ENCODE measurements around the gene NFASC. TPM values are rescaled to one million over a fixed set of nuclear protein-coding genes. Genes with fewer than 3 reads are reported as not detected.

NFASC gene
- total and polyA plus RNA-seq, 9 of the 15 experiments (the other 6 are each of a cell fraction or from before 2014, with no cell fraction given): 0.03 to 0.16 (median 0.06) TPM; not detected in 6

DNA sequence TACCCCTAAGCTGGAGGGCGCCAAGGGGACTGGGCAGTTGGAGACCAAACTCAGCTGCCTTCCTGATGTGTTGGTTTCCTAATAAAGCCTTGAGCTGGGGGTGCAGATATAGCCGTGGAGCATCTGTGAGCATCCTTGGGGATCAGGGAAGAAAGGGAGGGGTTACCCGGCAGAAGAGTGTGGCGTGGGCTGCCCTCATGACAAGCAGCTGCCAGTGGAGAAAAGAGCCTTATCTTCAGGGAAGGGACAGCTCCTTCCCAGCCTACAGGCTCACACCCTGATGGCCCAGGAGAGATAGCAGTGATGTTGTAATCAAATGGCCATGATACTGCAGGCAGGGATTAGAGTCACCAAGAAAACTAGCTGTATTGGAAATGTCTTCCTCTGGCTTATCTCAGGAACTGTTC, 10.8 kb upstream of the NFASC start:
- H3K27ac ChIP-seq (ENCODE audit: extremely low read depth, low read depth, low read length): no peak overlapping the region
- peaks cover 2 to 27% of the 10 kb centered on the region in 2 experiments; a peak in 3 of 5 replicates for H3K27me3 ChIP-seq (ENCODE audit: control insufficient read depth in 2 of 2, insufficient read depth in 2 of 2, low read length in 2 of 2)
- no peaks in the 10 kb centered on the region for H3K9me3 ChIP-seq (replicated peaks; ENCODE audit: control insufficient read depth, insufficient read depth, low read depth, low read length)
- peak; percentile 84 for ATAC-seq
- H4K20me1 ChIP-seq (replicated peaks; ENCODE audit: control insufficient read depth, insufficient read depth, low read length): peaks cover 14% of the 10 kb centered on the region; the same call in 1 of the 2 replicates
- DNase-seq (ENCODE audit: extremely low read depth in 1 of 4, low spot score in 3 of 4): peak; percentile 65 to 70 (median 66)
- intact Hi-C loops (cut with micrococcal nuclease): no loop called here
- CTCF ChIA-PET (ENCODE audit: low intra/inter-chr PET ratio): no interaction called here
- H3K4me1 ChIP-seq (replicated peaks in 1 of 2; ENCODE audit: control insufficient read depth in 2 of 2, insufficient read depth in 2 of 2, low read length in 2 of 2): peaks cover 0 to 6% of the 10 kb centered on the region in 2 experiments; a peak in 3 of 5 replicates
- no peak overlapping the region for H3K9ac ChIP-seq (ENCODE audit: insufficient read depth in 1 of 2, low read depth in 2 of 2, low read length in 2 of 2)
- 2% methylated on average over 4 of the region's 4 CpGs for WGBS (ENCODE audit: insufficient coverage, low coverage, missing lambda C conversion rate)
- BruUV-seq (replicated peaks): no TSS peak
- H3K79me2 ChIP-seq (ENCODE audit: control insufficient read depth, insufficient read depth, low read length): no peaks in the 10 kb centered on the region
- POLR2A ChIA-PET: interaction anchor here (0.7 to 1.5 kb wide), 3 partner anchors 15 to 78 kb away, joined by 3 to 4 read pairs (median 3); no protein-coding TSS in a partner anchor
- H3K4me3 ChIP-seq: no peak overlapping the region
- FAIRE-seq: peak; percentile 86
- no peak overlapping the region for H2AFZ ChIP-seq (ENCODE audit: low read depth, low read length)
- in situ Hi-C loops (cut with MboI): no loop called here
- H3K36me3 ChIP-seq (ENCODE audit: control insufficient read depth, insufficient read depth, low read length): no peaks in the 10 kb centered on the region
- no peaks in the 10 kb centered on the region for H3K9me1 ChIP-seq (ENCODE audit: control insufficient read depth, insufficient read depth, low read length)
- H3K4me2 ChIP-seq (ENCODE audit: insufficient read depth, low read length): no peak overlapping the region
- TF ChIP-seq TAL1 (IDR thresholded peaks at IDR 0.05) (peak; percentile 70), PML (IDR thresholded peaks at IDR 0.05; ENCODE audit: low read length) (peak; percentile 32; the same call in 1 of the 2 replicates), ZC3H11A (IDR thresholded peaks at IDR 0.05; ENCODE audit: low read depth, low read length) (no peak), USF1 (CRISPR knock-in tag; IDR thresholded peaks at IDR 0.05) (0 out of 2 replicates have a peak, but pooled peaks have one; percentile 22), NCOR1 (IDR thresholded peaks at IDR 0.05) (peak; percentile 55), ZNF316 (IDR thresholded peaks at IDR 0.05) (no peak), SRSF7 (optimal IDR thresholded peaks at IDR 0.05; ENCODE audit: low read depth, low read length) (no peak), ZNF124 (CRISPR knock-in tag; IDR thresholded peaks at IDR 0.05) (no peak), TGIF2 (CRISPR knock-in tag; IDR thresholded peaks at IDR 0.05) (no peak), HDAC2 (IDR thresholded peaks at IDR 0.05) (peak; percentile 65; the same call in 1 of the 2 replicates), MBD2 (IDR thresholded peaks at IDR 0.05; ENCODE audit: borderline replicate concordance, low read depth) (no peak), HDAC1 (IDR thresholded peaks at IDR 0.05) (0 out of 4 replicates have a peak, but pooled peaks of 1 of the 2 experiments have one; percentile 25), SRSF9 (IDR thresholded peaks at IDR 0.05; ENCODE audit: borderline replicate concordance, low read depth, low read length) (no peak), ZNF780A (CRISPR knock-in tag; IDR thresholded peaks at IDR 0.05) (no peak)
- TF ChIP-seq, protein P1, sequence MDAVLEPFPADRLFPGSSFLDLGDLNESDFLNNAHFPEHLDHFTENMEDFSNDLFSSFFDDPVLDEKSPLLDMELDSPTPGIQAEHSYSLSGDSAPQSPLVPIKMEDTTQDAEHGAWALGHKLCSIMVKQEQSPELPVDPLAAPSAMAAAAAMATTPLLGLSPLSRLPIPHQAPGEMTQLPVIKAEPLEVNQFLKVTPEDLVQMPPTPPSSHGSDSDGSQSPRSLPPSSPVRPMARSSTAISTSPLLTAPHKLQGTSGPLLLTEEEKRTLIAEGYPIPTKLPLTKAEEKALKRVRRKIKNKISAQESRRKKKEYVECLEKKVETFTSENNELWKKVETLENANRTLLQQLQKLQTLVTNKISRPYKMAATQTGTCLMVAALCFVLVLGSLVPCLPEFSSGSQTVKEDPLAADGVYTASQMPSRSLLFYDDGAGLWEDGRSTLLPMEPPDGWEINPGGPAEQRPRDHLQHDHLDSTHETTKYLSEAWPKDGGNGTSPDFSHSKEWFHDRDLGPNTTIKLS (IDR thresholded peaks at IDR 0.05; ENCODE audit: borderline replicate concordance, low read depth): no peak
- TF ChIP-seq, protein P2, sequence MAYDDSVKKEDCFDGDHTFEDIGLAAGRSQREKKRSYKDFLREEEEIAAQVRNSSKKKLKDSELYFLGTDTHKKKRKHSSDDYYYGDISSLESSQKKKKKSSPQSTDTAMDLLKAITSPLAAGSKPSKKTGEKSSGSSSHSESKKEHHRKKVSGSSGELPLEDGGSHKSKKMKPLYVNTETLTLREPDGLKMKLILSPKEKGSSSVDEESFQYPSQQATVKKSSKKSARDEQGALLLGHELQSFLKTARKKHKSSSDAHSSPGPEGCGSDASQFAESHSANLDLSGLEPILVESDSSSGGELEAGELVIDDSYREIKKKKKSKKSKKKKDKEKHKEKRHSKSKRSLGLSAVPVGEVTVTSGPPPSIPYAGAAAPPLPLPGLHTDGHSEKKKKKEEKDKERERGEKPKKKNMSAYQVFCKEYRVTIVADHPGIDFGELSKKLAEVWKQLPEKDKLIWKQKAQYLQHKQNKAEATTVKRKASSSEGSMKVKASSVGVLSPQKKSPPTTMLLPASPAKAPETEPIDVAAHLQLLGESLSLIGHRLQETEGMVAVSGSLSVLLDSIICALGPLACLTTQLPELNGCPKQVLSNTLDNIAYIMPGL (CRISPR knock-in tag; IDR thresholded peaks at IDR 0.05): no peak
- TF ChIP-seq, protein P3, sequence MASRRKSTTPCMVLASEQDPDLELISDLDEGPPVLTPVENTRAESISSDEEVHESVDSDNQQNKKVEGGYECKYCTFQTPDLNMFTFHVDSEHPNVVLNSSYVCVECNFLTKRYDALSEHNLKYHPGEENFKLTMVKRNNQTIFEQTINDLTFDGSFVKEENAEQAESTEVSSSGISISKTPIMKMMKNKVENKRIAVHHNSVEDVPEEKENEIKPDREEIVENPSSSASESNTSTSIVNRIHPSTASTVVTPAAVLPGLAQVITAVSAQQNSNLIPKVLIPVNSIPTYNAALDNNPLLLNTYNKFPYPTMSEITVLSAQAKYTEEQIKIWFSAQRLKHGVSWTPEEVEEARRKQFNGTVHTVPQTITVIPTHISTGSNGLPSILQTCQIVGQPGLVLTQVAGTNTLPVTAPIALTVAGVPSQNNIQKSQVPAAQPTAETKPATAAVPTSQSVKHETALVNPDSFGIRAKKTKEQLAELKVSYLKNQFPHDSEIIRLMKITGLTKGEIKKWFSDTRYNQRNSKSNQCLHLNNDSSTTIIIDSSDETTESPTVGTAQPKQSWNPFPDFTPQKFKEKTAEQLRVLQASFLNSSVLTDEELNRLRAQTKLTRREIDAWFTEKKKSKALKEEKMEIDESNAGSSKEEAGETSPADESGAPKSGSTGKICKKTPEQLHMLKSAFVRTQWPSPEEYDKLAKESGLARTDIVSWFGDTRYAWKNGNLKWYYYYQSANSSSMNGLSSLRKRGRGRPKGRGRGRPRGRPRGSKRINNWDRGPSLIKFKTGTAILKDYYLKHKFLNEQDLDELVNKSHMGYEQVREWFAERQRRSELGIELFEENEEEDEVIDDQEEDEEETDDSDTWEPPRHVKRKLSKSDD (conservative IDR thresholded peaks at IDR 0.05; ENCODE audit: low read length): no peak

Data from K562 (cell line).